Stimulated activated CD4-positive, alpha-beta T cell treated with anti-CD3 and anti-CD28 coated beads, Interleukin-15, amount 100 ng/mL, for 48 hours (primary cell): ENCODE measurements around the gene SEL1L2.

Experiments used
- DNase-seq, 2 donors: peaks; one replicate each; pipeline ENCODE4 v3.0.0-alpha.2; 2020; ENCODE audit warnings: low read depth in 2 of 2

SEL1L2 gene

GRCh38 chr20:13816757-13817156 is 173.7 kb downstream of the SEL1L2 start:
- DNase-seq, result no peak

- no peak for DNase-seq
Measured at GRCh38 chr20:13814672-13815071, 175.7 kb downstream of the SEL1L2 start.

- no peak for DNase-seq
Measured at GRCh38 chr20:13813910-13814309, 176.5 kb downstream of the SEL1L2 start.

GRCh38 chr20:13810446-13810845 is 180.0 kb downstream of the SEL1L2 start:
- no peak for DNase-seq

- DNase-seq, result no peak
Measured at GRCh38 chr20:13809855-13810254, 180.6 kb downstream of the SEL1L2 start.

GRCh38 chr20:13809373-13809772 is 181.0 kb downstream of the SEL1L2 start:
- no peak for DNase-seq

- no peak for DNase-seq
Measured at GRCh38 chr20:13800728-13801134, 189.7 kb downstream of the SEL1L2 start.

- DNase-seq, result no peak
Measured at GRCh38 chr20:13799974-13800373, 190.4 kb downstream of the SEL1L2 start.
